ENCODE results near the gene DCX.

DCX gene

GRCh38 chrX:111435469-111435868 is 23.5 kb upstream of the DCX start:
- DNase-seq (ENCODE audit: extremely low read depth, low read depth), result no peak
- TF ChIP-seq CTCF (IDR thresholded peaks at IDR 0.05; ENCODE audit: low read depth, low read length), result no peak

GRCh38 chrX:111431001-111431400 is 19.0 kb upstream of the DCX start:
- TF ChIP-seq CTCF (IDR thresholded peaks at IDR 0.05; ENCODE audit: low read depth, low read length), result no peak
- no peak for DNase-seq (ENCODE audit: extremely low read depth, low read depth)

GRCh38 chrX:111411557-111411956 is 435 bp downstream of the DCX start:
- no peak for TF ChIP-seq CTCF (IDR thresholded peaks at IDR 0.05; ENCODE audit: low read depth, low read length)
- no peak for DNase-seq (ENCODE audit: extremely low read depth, low read depth)

- no peak for DNase-seq (ENCODE audit: extremely low read depth, low read depth)
- no peak for TF ChIP-seq CTCF (IDR thresholded peaks at IDR 0.05; ENCODE audit: low read depth, low read length)
Observed at GRCh38 chrX:111410590-111411078, 1.4 kb downstream of the DCX start.

GRCh38 chrX:111409326-111409725 is 2.7 kb downstream of the DCX start:
- no peak for TF ChIP-seq CTCF (IDR thresholded peaks at IDR 0.05; ENCODE audit: low read depth, low read length)

GRCh38 chrX:111407948-111408347 is 4.0 kb downstream of the DCX start:
- TF ChIP-seq CTCF (IDR thresholded peaks at IDR 0.05; ENCODE audit: low read depth, low read length), result no peak
- no peak for DNase-seq (ENCODE audit: extremely low read depth, low read depth)

More at GRCh38 chrX:111409326-111409725, 2.7 kb downstream of the DCX start:
- no peak for DNase-seq (ENCODE audit: extremely low read depth, low read depth)

GRCh38 chrX:111402344-111402743 is 9.6 kb downstream of the DCX start:
- no peak for TF ChIP-seq CTCF (IDR thresholded peaks at IDR 0.05; ENCODE audit: low read depth, low read length)
- no peak for DNase-seq (ENCODE audit: extremely low read depth, low read depth)
